Neural cell (in vitro differentiated cells): Measurements from ENCODE around the gene KEL.

ENCODE experiments used
- CTCF ChIP-seq: fragments of 450-650 bp; IDR thresholded peaks from 2 replicates; pipeline ENCODE4 v1.5.1; 2014; ENCODE audit warnings: antibody characterized with exemption, mild to moderate bottlenecking, moderate library complexity; ENCODE audit not compliant: poor library complexity, severe bottlenecking
- EP300 ChIP-seq: fragments of 450-650 bp; conservative IDR thresholded peaks from 2 replicates; pipeline ENCODE4 v1.6.1; 2014; ENCODE audit warnings: antibody characterized with exemption, mild to moderate bottlenecking, moderate library complexity; ENCODE audit not compliant: poor library complexity, severe bottlenecking
- EZH2 ChIP-seq: fragments of 200-600, 300-800 bp; shearing (Covaris generic), sonication (generic); IDR thresholded peaks from 2 replicates; pipeline ENCODE4 v1.6.1; 2014; ENCODE audit warnings: antibody characterized with exemption, low read length, borderline replicate concordance, mild to moderate bottlenecking; ENCODE audit not compliant: insufficient read depth, poor library complexity, severe bottlenecking
- MXI1 ChIP-seq: fragments of 450-650 bp; conservative IDR thresholded peaks from 2 replicates; pipeline ENCODE4 v1.6.1; 2014; ENCODE audit warnings: antibody characterized with exemption, mild to moderate bottlenecking; ENCODE audit not compliant: poor library complexity, severe bottlenecking
- POLR2AphosphoS5 ChIP-seq: IDR thresholded peaks from 2 replicates; pipeline ENCODE4 v1.6.1; 2012
- RAD21 ChIP-seq: fragments of 450-650 bp; conservative IDR thresholded peaks from 2 replicates; pipeline ENCODE4 v1.6.1; 2014; ENCODE audit warnings: antibody characterized with exemption, mild to moderate bottlenecking, moderate library complexity
- REST ChIP-seq: IDR thresholded peaks from 2 replicates; pipeline ENCODE4 v1.6.1; 2012; ENCODE audit warnings: borderline replicate concordance
- SMC3 ChIP-seq: fragments of 450-650 bp; conservative IDR thresholded peaks from 2 replicates; pipeline ENCODE4 v1.6.1; 2014; ENCODE audit warnings: antibody characterized with exemption, mild to moderate bottlenecking, moderate library complexity; ENCODE audit not compliant: poor library complexity
- TAF1 ChIP-seq: IDR thresholded peaks from 2 replicates; pipeline ENCODE4 v1.6.1; 2012; ENCODE audit warnings: low read depth

- TF ChIP-seq RAD21 (no peak), CTCF (no peak), POLR2AphosphoS5 (no peak), SMC3 (no peak), EZH2 (no peak), TAF1 (no peak), EP300 (no peak), REST (no peak), MXI1 (no peak)
These were observed 56.4 kb downstream of the KEL start for GRCh38 chr7:142905759-142906158.
